GM12892 (cell line): Measurements from ENCODE around the gene HIGD2A. TPM values are rescaled to one million over a fixed set of nuclear protein-coding genes. Genes with fewer than 3 reads are reported as not detected.
A peak's percentile ranks its signal among the peaks of the same experiment; 100 is the strongest.

ENCODE experiments used
- DNase-seq: peaks from one replicate; pipeline ENCODE4 v3.0.0; 2011; ENCODE audit not compliant: insufficient read length
- FAIRE-seq: peaks from 2 replicates; lab custom pipeline; 2011; peaks lifted over from hg19 to GRCh38; lab: Jason Lieb, UNC
- POLR2A ChIP-seq: IDR thresholded peaks from 2 replicates; pipeline ENCODE4 v1.6.1; 2011; ENCODE audit warnings: low read depth, low read length, control low read depth
- POLR2AphosphoS5 ChIP-seq: IDR thresholded peaks from 2 replicates; pipeline ENCODE4 v1.6.1; 2011; ENCODE audit warnings: low read depth, low read length, control low read depth
- TAF1 ChIP-seq: IDR thresholded peaks from 2 replicates; pipeline ENCODE4 v1.6.1; 2011; ENCODE audit warnings: low read depth, mild to moderate bottlenecking, control low read depth, low read length, borderline replicate concordance
- polyA plus RNA-seq: library from polyadenylated mRNA; unstranded; fragments of >200 nt; gene quantifications from one replicate; pipeline ENCODE4 v1.2.1, GENCODE V29; 2012; ENCODE audit warnings: missing spikeins, inconsistent platforms; ENCODE audit not compliant: missing spikeins

The HIGD2A gene
- polyA plus RNA-seq, result 130 TPM

GRCh38 chr5:176388444-176389134 is at the start of gene HIGD2A, which contains the start of gene NOP16:
Gene HIGD2A (plus strand): TSS chr5:176388751. CDS start chr5:176388820, 69 bp downstream.
Gene NOP16 (minus strand): TSS chr5:176388598. CDS start chr5:176388539, 59 bp downstream.
- peak; percentile 67; the same call in 1 of the 2 replicates for TF ChIP-seq TAF1
- peak; percentile 87 for TF ChIP-seq POLR2AphosphoS5
- TF ChIP-seq POLR2A, result peak; percentile 91
- FAIRE-seq (peak; percentile 98), DNase-seq (peak; percentile 91)

GRCh38 chr5:176339304-176339703 is 49.2 kb upstream of the HIGD2A start:
- FAIRE-seq (no peak), DNase-seq (no peak)
- TF ChIP-seq TAF1, result no peak
- no peak for TF ChIP-seq POLR2AphosphoS5
- no peak for TF ChIP-seq POLR2A

- TF ChIP-seq POLR2A (no peak), TAF1 (no peak), POLR2AphosphoS5 (no peak)
- no peak for FAIRE-seq
- DNase-seq, result no peak
Observed at GRCh38 chr5:176341325-176342157, 47.0 kb upstream of the HIGD2A start.

- no peak for FAIRE-seq
- no peak for DNase-seq
- TF ChIP-seq POLR2A (no peak), POLR2AphosphoS5 (no peak), TAF1 (no peak)
Observed at GRCh38 chr5:176342158-176342483, 46.4 kb upstream of the HIGD2A start.

- TF ChIP-seq TAF1 (no peak), POLR2A (no peak), POLR2AphosphoS5 (no peak)
- no peak for FAIRE-seq
- DNase-seq, result no peak
Observed at GRCh38 chr5:176342766-176343458, 45.6 kb upstream of the HIGD2A start.

GRCh38 chr5:176350416-176350815 is 38.1 kb upstream of the HIGD2A start:
- no peak for DNase-seq
- TF ChIP-seq TAF1 (no peak), POLR2AphosphoS5 (no peak), POLR2A (no peak)
- no peak for FAIRE-seq

- DNase-seq, result no peak
- TF ChIP-seq TAF1, result no peak
- no peak for TF ChIP-seq POLR2AphosphoS5
- TF ChIP-seq POLR2A, result no peak
- peak; percentile 76 for FAIRE-seq
Observed at GRCh38 chr5:176352116-176352878, 36.3 kb upstream of the HIGD2A start.

- no peak for FAIRE-seq
Observed at GRCh38 chr5:176353533-176353932, 35.0 kb upstream of the HIGD2A start.

GRCh38 chr5:176355400-176356178 is 33.0 kb upstream of the HIGD2A start:
- no peak for FAIRE-seq
- no peak for DNase-seq
- no peak for TF ChIP-seq POLR2AphosphoS5
- TF ChIP-seq TAF1, result no peak
- TF ChIP-seq POLR2A, result no peak

More at GRCh38 chr5:176353533-176353932, 35.0 kb upstream of the HIGD2A start:
- TF ChIP-seq POLR2AphosphoS5 (no peak), TAF1 (no peak), POLR2A (no peak)
- no peak for DNase-seq

GRCh38 chr5:176356179-176356566 is 32.4 kb upstream of the HIGD2A start:
- FAIRE-seq (no peak), DNase-seq (no peak)
- TF ChIP-seq POLR2AphosphoS5 (no peak), POLR2A (no peak), TAF1 (no peak)

GRCh38 chr5:176359658-176360057 is 28.9 kb upstream of the HIGD2A start:
- no peak for TF ChIP-seq TAF1
- no peak for TF ChIP-seq POLR2AphosphoS5
- TF ChIP-seq POLR2A, result no peak
- no peak for FAIRE-seq
- no peak for DNase-seq
